ENCODE measurements around the gene ZNF132.

DNA sequence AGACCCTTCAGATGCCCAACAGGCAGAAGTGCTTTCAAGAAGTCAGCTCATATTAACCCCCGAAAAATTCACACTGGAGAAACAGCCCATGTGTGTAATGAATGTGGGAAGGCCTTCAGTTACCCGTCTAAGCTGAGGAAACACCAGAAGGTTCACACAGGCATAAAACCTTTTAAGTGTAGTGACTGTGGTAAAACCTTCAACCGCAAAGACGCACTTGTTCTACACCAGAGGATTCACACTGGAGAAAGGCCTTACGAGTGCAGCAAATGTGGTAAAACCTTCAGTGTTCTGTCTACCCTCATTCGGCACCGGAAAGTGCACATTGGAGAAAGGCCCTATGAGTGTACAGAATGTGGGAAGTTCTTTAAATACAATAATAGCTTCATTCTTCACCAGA, 22.9 kb downstream of the ZNF132 start:
- TF ChIP-seq POLR2A (IDR thresholded peaks at IDR 0.05; ENCODE audit: low read depth, low read length) (no peak), TAF1 (IDR thresholded peaks at IDR 0.05; ENCODE audit: borderline replicate concordance, low read depth, low read length) (no peak), POLR2AphosphoS5 (IDR thresholded peaks at IDR 0.05; ENCODE audit: low read depth, low read length) (no peak)

All from GM12892 (cell line).